Stimulated activated naive CD4-positive, alpha-beta T cell (primary cell): Measurements from ENCODE around the gene RBMY1E.
"Not testable (repeated sequence)": the region's sequence is repeated elsewhere in the genome, so short reads cannot be mapped to it uniquely, and the experiment has no call there.

Experiments used
- DNase-seq, 6 experiments: peaks; one replicate each; lab custom pipeline; 2025; lab: John Stamatoyannopoulos, UW

Gene RBMY1E

DNA sequence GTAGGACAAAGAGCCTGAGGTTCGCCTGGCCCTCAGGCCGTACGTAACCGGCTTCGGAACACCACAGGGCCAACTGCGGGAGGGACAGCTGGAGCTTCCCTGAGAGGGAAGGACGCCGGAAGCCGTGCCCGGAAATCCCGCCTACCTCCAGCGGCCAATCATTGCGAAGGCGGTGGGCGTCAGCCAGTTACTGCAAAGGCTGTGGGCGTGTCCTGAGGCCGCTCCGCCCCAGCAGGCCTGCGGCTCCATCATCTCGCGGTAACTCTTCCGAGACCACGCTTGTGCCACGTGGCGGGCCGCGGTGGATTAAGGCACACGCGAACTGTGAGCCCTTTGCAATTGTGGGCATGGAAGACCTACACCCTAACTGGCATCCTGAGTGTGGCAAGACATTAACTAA is at the start of gene RBMY1E:
Gene RBMY1E, minus strand, starts transcription at position 101 of the 400 bp plus-strand sequence. CDS start 1,978 bp downstream, outside the sequence.
- DNase-seq = not testable (repeated sequence)

DNA sequence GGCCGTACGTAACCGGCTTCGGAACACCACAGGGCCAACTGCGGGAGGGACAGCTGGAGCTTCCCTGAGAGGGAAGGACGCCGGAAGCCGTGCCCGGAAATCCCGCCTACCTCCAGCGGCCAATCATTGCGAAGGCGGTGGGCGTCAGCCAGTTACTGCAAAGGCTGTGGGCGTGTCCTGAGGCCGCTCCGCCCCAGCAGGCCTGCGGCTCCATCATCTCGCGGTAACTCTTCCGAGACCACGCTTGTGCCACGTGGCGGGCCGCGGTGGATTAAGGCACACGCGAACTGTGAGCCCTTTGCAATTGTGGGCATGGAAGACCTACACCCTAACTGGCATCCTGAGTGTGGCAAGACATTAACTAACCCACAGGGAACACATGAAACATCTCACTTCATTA is 23.4 kb downstream of the RBMY1E start, which contains the start of gene RBMY1D:
Gene RBMY1D, minus strand, starts transcription at position 101 of the 400 bp plus-strand sequence. CDS start 2,013 bp downstream, outside the sequence.
- DNase-seq = not testable (repeated sequence)

DNA sequence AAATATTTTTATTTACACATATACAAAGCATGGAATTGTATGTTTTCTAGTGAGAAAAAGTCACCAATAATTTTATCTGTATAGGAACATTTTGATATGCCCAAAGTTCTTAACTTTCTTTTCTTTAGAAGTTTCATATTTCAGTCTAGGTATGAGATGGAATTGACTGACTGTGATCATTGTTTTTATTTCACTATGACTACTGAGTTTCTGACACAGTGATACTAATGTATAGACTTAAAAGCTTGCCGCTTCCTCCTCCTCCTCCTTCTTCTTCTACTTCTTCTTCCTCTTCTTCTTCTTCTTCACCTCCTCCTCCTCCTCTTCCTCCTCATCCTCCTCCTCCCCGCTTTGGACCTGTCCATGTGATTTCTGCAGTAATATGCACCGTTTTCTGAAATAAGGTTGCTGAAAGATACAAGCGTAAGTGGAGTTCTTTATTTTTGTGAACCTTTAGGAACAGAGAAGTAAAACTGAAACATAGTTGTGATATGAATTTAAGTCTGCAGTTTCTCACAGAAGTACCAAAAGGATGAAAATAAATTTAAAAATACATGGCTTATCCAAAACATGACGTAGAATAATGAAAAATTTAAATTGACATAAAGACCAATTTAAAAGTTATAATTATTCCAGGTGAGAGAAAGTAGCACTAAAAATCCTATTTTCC is 48.3 kb downstream of the RBMY1E start:
- not testable (repeated sequence) for DNase-seq
